ENCODE results near the gene LILRB5.
"Not testable (repeated sequence)": the region's sequence is repeated elsewhere in the genome, so short reads cannot be mapped to it uniquely, and the experiment has no call there.

The LILRB5 gene

GRCh38 chr19:54274516-54274915, 17.4 kb upstream of the LILRB5 start:
- DNase-seq = not testable (repeated sequence)

GRCh38 chr19:54273821-54274220, 16.7 kb upstream of the LILRB5 start:
- DNase-seq = no peak

GRCh38 chr19:54272181-54272580, 15.1 kb upstream of the LILRB5 start:
- not testable (repeated sequence) for DNase-seq

- DNase-seq = not testable (repeated sequence)
Observed at GRCh38 chr19:54271587-54271986, 14.5 kb upstream of the LILRB5 start.

- no peak for DNase-seq
Observed at GRCh38 chr19:54271106-54271505, 14.0 kb upstream of the LILRB5 start.

- no peak for DNase-seq
Observed at GRCh38 chr19:54268936-54269335, 11.9 kb upstream of the LILRB5 start.

GRCh38 chr19:54266133-54266532, 9.1 kb upstream of the LILRB5 start:
- DNase-seq = no peak

GRCh38 chr19:54262470-54262869, 5.4 kb upstream of the LILRB5 start:
- no peak for DNase-seq

GRCh38 chr19:54262066-54262465, 5.0 kb upstream of the LILRB5 start:
- no peak for DNase-seq

- no peak for DNase-seq
Observed at GRCh38 chr19:54256250-54257115, 590 bp downstream of the LILRB5 start.

GRCh38 chr19:54255105-54255775, 1.8 kb downstream of the LILRB5 start:
- DNase-seq = no peak

GRCh38 chr19:54254195-54254906, 2.7 kb downstream of the LILRB5 start:
- DNase-seq = no peak

- DNase-seq = no peak
Observed at GRCh38 chr19:54253331-54254194, 3.5 kb downstream of the LILRB5 start.

- no peak for DNase-seq
Observed at GRCh38 chr19:54252845-54253244, 4.2 kb downstream of the LILRB5 start.

- DNase-seq = no peak
Observed at GRCh38 chr19:54252243-54252642, 4.8 kb downstream of the LILRB5 start.

- no peak for DNase-seq
Observed at GRCh38 chr19:54248016-54248601, 9.0 kb downstream of the LILRB5 start.

GRCh38 chr19:54247106-54247930, 9.8 kb downstream of the LILRB5 start:
- no peak for DNase-seq

- DNase-seq = no peak
Observed at GRCh38 chr19:54245936-54246335, 11.1 kb downstream of the LILRB5 start.

GRCh38 chr19:54243809-54244208, 13.3 kb downstream of the LILRB5 start:
- not testable (repeated sequence) for DNase-seq

GRCh38 chr19:54242646-54243045, 14.4 kb downstream of the LILRB5 start, which contains the start of gene LILRA6:
Gene LILRA6, minus strand, starts transcription at chr19:54242790.
- DNase-seq = not testable (repeated sequence)

- DNase-seq = not testable (repeated sequence)
Observed at GRCh38 chr19:54242234-54242633, 14.8 kb downstream of the LILRB5 start.
